Lung microvascular endothelial cell (primary cell): ENCODE data around the gene SLC9C2. TPM values are rescaled to one million over a fixed set of nuclear protein-coding genes. Genes with fewer than 3 reads are reported as not detected.
"Not testable (repeated sequence)": the region's sequence is repeated elsewhere in the genome, so short reads cannot be mapped to it uniquely, and the experiment has no call there.

Experiments used
- DNase-seq, 2 donors: peaks; one replicate each; pipeline versions ENCODE4 v3.0.0 to v3.0.0-alpha.2; 2010; ENCODE audit warnings: low read depth in 2 of 2
- total RNA-seq: library from RNA; depleted of rRNA; stranded (reverse); fragments of >200 nt; gene quantifications from 2 replicates; pipeline ENCODE4 v1.2.1, GENCODE V29; 2014

SLC9C2 gene
- total RNA-seq, 1 donor from 2014 or later = not detected

GRCh38 chr1:173581383-173582079, 21.3 kb downstream of the SLC9C2 start:
- no peak for DNase-seq

GRCh38 chr1:173580658-173581057, 22.2 kb downstream of the SLC9C2 start:
- no peak for DNase-seq

- DNase-seq = no peak
These were observed 22.8 kb downstream of the SLC9C2 start for GRCh38 chr1:173580071-173580470.

- no peak for DNase-seq
These were observed 29.3 kb downstream of the SLC9C2 start for GRCh38 chr1:173573596-173573995.

GRCh38 chr1:173572201-173572873, 30.5 kb downstream of the SLC9C2 start:
- no peak for DNase-seq

- no peak for DNase-seq
These were observed 32.4 kb downstream of the SLC9C2 start for GRCh38 chr1:173570370-173571007.

- DNase-seq = no peak
These were observed 34.4 kb downstream of the SLC9C2 start for GRCh38 chr1:173568483-173568882.

GRCh38 chr1:173563846-173564245, 39.0 kb downstream of the SLC9C2 start:
- DNase-seq = not testable (repeated sequence)

GRCh38 chr1:173562813-173563212, 40.1 kb downstream of the SLC9C2 start:
- DNase-seq = no peak

GRCh38 chr1:173561263-173561662, 41.6 kb downstream of the SLC9C2 start:
- no peak for DNase-seq

GRCh38 chr1:173560285-173560880, 42.5 kb downstream of the SLC9C2 start:
- DNase-seq = no peak

GRCh38 chr1:173555651-173556305, 47.1 kb downstream of the SLC9C2 start:
- DNase-seq = no peak

- DNase-seq = peak; percentile 46 to 51
These were observed 48.2 kb downstream of the SLC9C2 start for GRCh38 chr1:173554541-173555250.

- DNase-seq = no peak
These were observed 48.8 kb downstream of the SLC9C2 start for GRCh38 chr1:173554089-173554488.

GRCh38 chr1:173553312-173553711, 49.6 kb downstream of the SLC9C2 start:
- no peak for DNase-seq

GRCh38 chr1:173551699-173552098, 51.2 kb downstream of the SLC9C2 start:
- DNase-seq = no peak

- peak; percentile 23 to 82 for DNase-seq
These were observed 53.1 kb downstream of the SLC9C2 start for GRCh38 chr1:173549813-173550212.

GRCh38 chr1:173545688-173546087, 57.2 kb downstream of the SLC9C2 start:
- no peak for DNase-seq

- no peak for DNase-seq
These were observed 66.6 kb downstream of the SLC9C2 start for GRCh38 chr1:173536223-173536622.

GRCh38 chr1:173532237-173532636, 70.6 kb downstream of the SLC9C2 start:
- DNase-seq = peak; percentile 9 to 12
